Activated T-cell treated with anti-CD3 and anti-CD28 coated beads, Interleukin-2, amount 50 U/mL, for 24 hours (primary cell): ENCODE results near the gene DISC1.

Source experiments
- DNase-seq: peaks from one replicate; pipeline ENCODE4 v3.0.0-alpha.2; 2020
- H3K27ac Mint-ChIP-seq: 2 replicates; pipeline ENCODE4 v1.8.0; 2020; ENCODE audit warnings: mild to moderate bottlenecking, mixed read lengths
- H3K27me3 Mint-ChIP-seq: 2 replicates; pipeline ENCODE4 v1.8.0; 2020; ENCODE audit warnings: mixed read lengths
- H3K36me3 Mint-ChIP-seq: 2 replicates; pipeline ENCODE4 v1.8.0; 2020; ENCODE audit warnings: low read depth, mixed read lengths
- H3K4me1 Mint-ChIP-seq: 2 replicates; pipeline ENCODE4 v1.8.0; 2020; ENCODE audit warnings: low read depth, mixed read lengths
- H3K4me3 Mint-ChIP-seq: 2 replicates; pipeline ENCODE4 v1.8.0; 2020; ENCODE audit warnings: mild to moderate bottlenecking, moderate library complexity, mixed read lengths
- H3K9me3 Mint-ChIP-seq: 2 replicates; pipeline ENCODE4 v1.8.0; 2020; ENCODE audit warnings: mixed read lengths

The DISC1 gene

GRCh38 chr1:231702804-231703203, 76.2 kb downstream of the DISC1 start:
- Mint-ChIP-seq H3K36me3 (peaks cover 14% of the 10 kb centered on the region), H3K9me3 (no peaks in the 10 kb centered on the region), H3K4me1 (peaks cover 8% of the 10 kb centered on the region), H3K4me3 (no peak overlapping the region), H3K27me3 (no peaks in the 10 kb centered on the region), H3K27ac (no peak overlapping the region)
- DNase-seq, result no peak

- no peaks in the 10 kb centered on the region for H3K4me1 Mint-ChIP-seq
- H3K9me3 Mint-ChIP-seq, result no peaks in the 10 kb centered on the region
- DNase-seq, result no peak
- no peak overlapping the region for H3K4me3 Mint-ChIP-seq
- H3K27me3 Mint-ChIP-seq, result no peaks in the 10 kb centered on the region
- H3K27ac Mint-ChIP-seq, result no peak overlapping the region
- peaks cover 10% of the 10 kb centered on the region for H3K36me3 Mint-ChIP-seq
Measured at GRCh38 chr1:231705806-231706760, 79.5 kb downstream of the DISC1 start.

DNA sequence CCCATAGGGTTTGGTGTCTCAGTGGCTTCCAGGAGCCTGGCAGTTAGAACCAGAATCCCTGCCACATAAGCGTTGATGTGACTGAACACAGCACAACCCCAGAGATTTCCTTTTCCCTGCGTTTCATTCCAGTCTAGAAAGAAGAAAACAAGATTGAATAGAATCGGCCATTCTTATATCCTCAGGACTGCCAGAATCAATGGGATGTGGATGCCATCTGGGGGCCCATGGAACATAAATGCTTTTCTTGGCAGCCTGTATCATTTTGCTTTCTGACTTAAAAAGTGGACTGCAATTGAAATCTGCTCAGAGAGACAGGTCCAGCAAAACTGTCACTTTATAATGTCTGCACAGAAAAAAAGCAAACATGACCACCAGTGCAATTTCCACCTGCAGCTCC, 80.3 kb downstream of the DISC1 start:
- H3K27ac Mint-ChIP-seq, result no peak overlapping the region
- H3K4me1 Mint-ChIP-seq, result no peaks in the 10 kb centered on the region
- H3K9me3 Mint-ChIP-seq, result no peaks in the 10 kb centered on the region
- no peak overlapping the region for H3K4me3 Mint-ChIP-seq
- peaks cover 11% of the 10 kb centered on the region for H3K36me3 Mint-ChIP-seq
- H3K27me3 Mint-ChIP-seq, result no peaks in the 10 kb centered on the region
- no peak for DNase-seq

DNA sequence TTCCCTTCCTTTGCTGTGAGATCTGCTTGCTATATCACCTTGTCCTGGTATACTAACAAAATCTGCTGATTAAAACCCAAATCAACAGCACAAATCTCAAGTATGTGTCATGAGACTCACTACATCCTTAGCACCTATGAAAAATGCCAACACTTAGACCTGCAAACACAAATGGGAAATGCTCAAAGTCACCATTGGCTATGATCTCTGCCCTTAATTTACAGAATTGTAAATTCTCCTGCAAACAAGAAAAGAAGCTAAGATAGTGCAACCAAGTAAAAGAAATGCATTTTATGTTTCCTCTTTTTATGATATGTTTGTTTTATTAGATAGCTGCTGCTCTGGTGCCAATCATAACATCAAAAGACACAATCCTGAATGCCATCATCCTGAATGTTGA, 80.8 kb downstream of the DISC1 start:
- peaks cover 7% of the 10 kb centered on the region for H3K36me3 Mint-ChIP-seq
- H3K9me3 Mint-ChIP-seq, result no peaks in the 10 kb centered on the region
- H3K27me3 Mint-ChIP-seq, result no peaks in the 10 kb centered on the region
- no peaks in the 10 kb centered on the region for H3K4me1 Mint-ChIP-seq
- H3K27ac Mint-ChIP-seq, result no peak overlapping the region
- H3K4me3 Mint-ChIP-seq, result no peak overlapping the region
- no peak for DNase-seq

DNA sequence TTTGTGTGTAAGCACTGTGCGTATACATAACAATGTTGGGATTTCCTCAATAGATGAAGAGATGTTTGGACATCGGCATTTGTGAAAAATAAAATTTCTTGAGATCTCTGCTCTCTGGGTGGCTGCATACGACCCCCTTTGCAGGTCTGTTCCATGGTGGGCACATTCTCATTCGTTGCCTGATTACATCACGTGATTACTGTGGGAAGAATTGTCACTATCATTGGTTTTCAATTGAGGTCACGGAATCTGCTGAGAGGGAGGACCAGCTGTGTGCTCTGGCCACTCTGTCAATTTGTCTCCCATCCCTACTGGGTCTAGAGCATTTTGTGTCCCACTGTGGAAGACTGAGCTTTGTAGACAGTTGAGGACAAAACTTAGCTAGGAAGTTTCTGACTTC, 81.8 kb downstream of the DISC1 start:
- Mint-ChIP-seq H3K4me1 (no peaks in the 10 kb centered on the region), H3K27ac (no peak overlapping the region)

GRCh38 chr1:231714440-231714839, 87.8 kb downstream of the DISC1 start:
- H3K27me3 Mint-ChIP-seq, result no peaks in the 10 kb centered on the region
- H3K27ac Mint-ChIP-seq, result no peak overlapping the region
- DNase-seq, result no peak
- H3K4me1 Mint-ChIP-seq, result no peaks in the 10 kb centered on the region
- H3K36me3 Mint-ChIP-seq, result peaks cover 4% of the 10 kb centered on the region
- H3K9me3 Mint-ChIP-seq, result no peaks in the 10 kb centered on the region
- no peak overlapping the region for H3K4me3 Mint-ChIP-seq

More for the DNA sequence above, 81.8 kb downstream of the DISC1 start:
- H3K36me3 Mint-ChIP-seq, result peaks cover 7% of the 10 kb centered on the region
- no peaks in the 10 kb centered on the region for H3K27me3 Mint-ChIP-seq
- DNase-seq, result no peak
- no peaks in the 10 kb centered on the region for H3K9me3 Mint-ChIP-seq
- no peak overlapping the region for H3K4me3 Mint-ChIP-seq

DNA sequence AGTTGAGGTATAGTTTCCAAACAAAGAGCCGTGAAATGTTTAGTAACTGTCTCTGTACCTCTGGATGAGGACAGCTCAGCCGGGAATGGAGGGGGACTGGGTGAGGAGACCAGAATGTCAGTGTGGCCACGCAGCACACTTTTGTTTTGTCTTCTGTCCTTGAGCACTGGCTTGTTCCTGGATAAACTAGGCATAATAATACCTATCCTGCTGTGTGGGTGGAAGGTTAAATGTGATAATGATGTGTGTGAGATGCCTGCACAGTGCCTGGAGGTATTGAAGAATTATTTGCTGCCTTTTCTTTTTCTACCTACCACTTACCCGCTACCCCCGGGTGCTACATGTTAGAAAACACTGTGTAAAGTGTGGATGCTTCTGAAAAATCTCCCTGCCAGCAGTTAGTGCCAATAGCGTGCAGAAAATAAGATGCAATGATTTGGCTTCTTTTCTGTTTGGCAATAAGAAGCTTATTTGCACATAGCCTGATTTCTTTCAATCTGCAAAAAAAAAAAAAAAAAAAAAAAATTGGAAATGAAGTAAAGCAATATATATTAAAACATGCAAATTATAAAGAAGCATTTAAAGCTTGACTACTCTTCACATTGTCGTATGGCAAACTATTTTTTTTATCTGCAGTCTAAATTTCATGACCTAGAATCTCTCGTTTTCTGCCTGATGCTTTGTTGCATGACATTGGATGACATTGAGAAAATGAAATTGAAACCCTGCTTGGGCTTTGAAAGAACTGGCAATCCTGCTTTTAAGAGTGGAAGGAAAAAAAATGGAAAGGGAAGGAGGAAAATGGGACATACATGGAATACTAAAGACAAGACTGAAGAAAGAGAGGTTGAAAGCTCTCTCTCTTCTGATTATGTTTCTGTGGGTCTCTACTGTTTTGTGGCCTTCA, 89.5 kb downstream of the DISC1 start:
- Mint-ChIP-seq H3K36me3 (peaks cover 4% of the 10 kb centered on the region), H3K4me1 (no peaks in the 10 kb centered on the region), H3K27ac (no peak overlapping the region), H3K27me3 (no peaks in the 10 kb centered on the region), H3K4me3 (no peak overlapping the region), H3K9me3 (no peaks in the 10 kb centered on the region)
- DNase-seq, result no peak

DNA sequence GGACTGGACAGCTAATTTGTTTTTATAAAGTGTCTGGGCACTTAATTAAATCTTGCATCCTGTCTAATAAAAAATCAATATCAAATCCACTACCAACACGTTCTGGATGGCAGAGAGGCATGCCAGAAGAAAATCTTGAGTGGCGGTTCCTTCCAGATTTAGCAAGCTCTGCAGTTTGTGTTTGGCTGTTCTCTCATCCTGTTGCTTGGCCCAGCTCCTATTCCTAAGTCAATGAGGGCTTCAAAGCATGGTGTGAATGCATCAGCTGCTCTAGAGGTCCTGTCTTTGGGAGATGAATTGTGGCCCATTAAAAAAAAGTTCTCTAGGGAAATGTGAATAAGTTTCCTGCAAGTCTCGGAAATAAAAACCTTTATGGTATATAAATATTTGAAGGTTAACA, 90.3 kb downstream of the DISC1 start:
- H3K9me3 Mint-ChIP-seq, result no peaks in the 10 kb centered on the region
- H3K4me3 Mint-ChIP-seq, result no peak overlapping the region
- DNase-seq, result no peak
- no peak overlapping the region for H3K27ac Mint-ChIP-seq
- no peaks in the 10 kb centered on the region for H3K4me1 Mint-ChIP-seq
- peaks cover under 1% of the 10 kb centered on the region for H3K36me3 Mint-ChIP-seq
- H3K27me3 Mint-ChIP-seq, result no peaks in the 10 kb centered on the region

DNA sequence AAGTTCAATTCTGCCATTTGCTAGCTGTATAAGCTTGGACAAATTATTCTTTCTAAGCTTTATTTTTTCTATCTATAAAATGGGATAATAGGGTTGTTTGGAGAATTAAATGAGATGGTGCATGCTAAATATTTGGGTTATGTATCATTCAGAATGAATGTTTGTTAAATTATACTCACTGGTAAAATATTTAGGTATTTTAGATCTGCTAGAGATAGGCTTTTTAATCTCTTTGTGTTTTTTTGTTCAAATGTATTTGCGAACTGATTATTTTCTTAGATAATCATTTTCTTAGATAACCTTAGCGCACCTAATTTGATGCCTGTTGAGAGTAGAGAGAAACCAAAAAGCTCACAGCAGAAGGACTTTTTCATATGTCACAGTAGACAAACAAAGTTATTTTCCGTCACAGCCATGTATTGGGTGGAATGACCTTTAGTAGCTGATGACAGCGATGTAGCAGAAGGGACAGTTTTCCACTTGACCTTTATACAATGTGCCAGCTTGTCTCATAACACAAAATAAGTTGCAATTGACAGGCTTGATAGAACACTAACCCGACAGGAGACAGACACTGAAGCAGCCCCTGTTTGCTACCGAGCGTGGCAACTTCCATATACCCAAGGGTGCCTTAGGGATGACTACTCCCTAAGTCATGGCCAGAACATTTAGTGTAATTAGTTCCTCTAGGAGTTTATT, 93.0 kb downstream of the DISC1 start:
- Mint-ChIP-seq H3K9me3 (no peaks in the 10 kb centered on the region), H3K27me3 (no peaks in the 10 kb centered on the region), H3K27ac (no peak overlapping the region), H3K36me3 (no peaks in the 10 kb centered on the region), H3K4me3 (no peak overlapping the region), H3K4me1 (no peaks in the 10 kb centered on the region)
- DNase-seq, result no peak

GRCh38 chr1:231720652-231721325, 94.2 kb downstream of the DISC1 start:
- H3K36me3 Mint-ChIP-seq, result no peaks in the 10 kb centered on the region
- H3K4me3 Mint-ChIP-seq, result no peak overlapping the region
- H3K27ac Mint-ChIP-seq, result no peak overlapping the region
- no peaks in the 10 kb centered on the region for H3K9me3 Mint-ChIP-seq
- H3K27me3 Mint-ChIP-seq, result no peaks in the 10 kb centered on the region
- no peak for DNase-seq
- no peaks in the 10 kb centered on the region for H3K4me1 Mint-ChIP-seq

DNA sequence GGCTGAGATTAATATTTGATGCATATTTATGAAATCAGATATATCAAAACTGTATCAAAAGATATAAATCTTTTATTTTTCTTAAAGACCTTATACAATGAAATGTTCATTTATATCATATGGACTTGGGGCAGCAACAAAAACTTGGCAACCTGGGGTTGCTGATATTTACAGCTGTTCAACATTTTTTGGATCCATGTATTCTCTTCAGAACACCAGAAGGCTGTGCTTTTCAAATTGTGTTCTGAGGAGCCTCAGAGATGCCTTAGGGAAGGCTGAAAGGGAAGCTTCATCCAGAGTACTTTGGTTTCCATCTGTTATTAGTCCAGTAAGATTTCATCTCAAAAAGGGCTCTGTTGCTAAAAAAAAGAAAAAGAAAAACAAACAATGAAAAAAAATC, 94.8 kb downstream of the DISC1 start:
- no peaks in the 10 kb centered on the region for H3K36me3 Mint-ChIP-seq
- H3K4me1 Mint-ChIP-seq, result no peaks in the 10 kb centered on the region
- no peak for DNase-seq
- no peaks in the 10 kb centered on the region for H3K27me3 Mint-ChIP-seq
- no peak overlapping the region for H3K4me3 Mint-ChIP-seq
- no peaks in the 10 kb centered on the region for H3K9me3 Mint-ChIP-seq
- H3K27ac Mint-ChIP-seq, result no peak overlapping the region

- Mint-ChIP-seq H3K27me3 (no peaks in the 10 kb centered on the region), H3K27ac (no peak overlapping the region), H3K36me3 (no peaks in the 10 kb centered on the region), H3K9me3 (no peaks in the 10 kb centered on the region), H3K4me3 (no peak overlapping the region), H3K4me1 (no peaks in the 10 kb centered on the region)
- DNase-seq, result no peak
Measured at GRCh38 chr1:231722356-231722755, 95.8 kb downstream of the DISC1 start.

DNA sequence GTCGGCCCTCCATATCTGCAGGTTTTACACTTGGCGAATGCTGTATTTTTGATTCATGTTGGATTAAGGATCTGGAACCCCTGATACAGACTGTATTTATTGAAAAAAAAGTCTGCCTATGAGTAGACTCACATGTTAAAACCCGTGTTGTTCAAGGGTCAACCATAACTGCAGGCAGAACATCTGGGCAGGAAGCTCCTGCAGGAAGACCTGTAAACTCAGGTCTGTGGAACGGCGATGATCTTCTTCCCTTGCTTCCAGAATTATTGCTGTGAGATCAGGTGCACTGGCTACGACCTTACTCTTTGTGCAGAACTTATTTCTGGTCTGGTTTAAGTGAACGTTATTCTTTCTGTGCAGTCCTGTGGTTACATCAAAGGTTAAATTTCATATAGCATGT, 96.6 kb downstream of the DISC1 start:
- no peaks in the 10 kb centered on the region for H3K9me3 Mint-ChIP-seq
- H3K36me3 Mint-ChIP-seq, result no peaks in the 10 kb centered on the region
- DNase-seq, result no peak
- no peak overlapping the region for H3K4me3 Mint-ChIP-seq
- no peak overlapping the region for H3K27ac Mint-ChIP-seq
- H3K4me1 Mint-ChIP-seq, result no peaks in the 10 kb centered on the region
- H3K27me3 Mint-ChIP-seq, result no peaks in the 10 kb centered on the region

DNA sequence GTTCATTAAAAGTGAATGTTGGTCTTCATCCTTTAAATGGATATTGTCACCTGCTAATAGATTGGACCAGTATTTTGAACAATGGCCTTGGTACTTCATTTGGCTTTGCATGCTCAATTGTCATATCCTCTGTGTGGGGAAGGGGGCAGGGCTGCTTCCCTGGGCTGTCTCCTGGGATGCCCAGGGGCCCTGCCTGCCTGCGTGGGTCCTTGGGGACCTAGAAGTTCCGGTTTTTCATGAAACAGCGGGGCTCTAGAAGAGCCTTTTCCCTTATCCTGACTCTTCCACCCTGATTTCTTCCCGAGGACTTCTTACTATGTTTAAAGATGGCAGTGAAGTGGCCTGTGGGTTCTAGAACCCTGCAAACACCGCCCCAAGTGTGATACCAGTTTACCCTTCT, 97.5 kb downstream of the DISC1 start:
- Mint-ChIP-seq H3K9me3 (no peaks in the 10 kb centered on the region), H3K27me3 (no peaks in the 10 kb centered on the region), H3K4me1 (no peaks in the 10 kb centered on the region), H3K4me3 (no peak overlapping the region), H3K27ac (no peak overlapping the region), H3K36me3 (no peaks in the 10 kb centered on the region)
- DNase-seq, result no peak
